Memory B cell (primary cell): ENCODE data around the gene SH3TC1.

Experiments used
- ATAC-seq: fragments of 150-1000 bp; cut with Tn5 transposase; 2 replicates; pipeline ENCODE4 v1.10.0; 2021; ENCODE audit warnings: low read depth, mild to moderate bottlenecking, moderate library complexity
- DNase-seq, 2 donors: peaks; one replicate each; pipeline ENCODE4 v3.0.0; 2022; ENCODE audit warnings: low spot score in 2 of 2
- H3K27ac Mint-ChIP-seq: one replicate; pipeline ENCODE4 v1.8.0; 2022; ENCODE audit warnings: mild to moderate bottlenecking, moderate library complexity, mixed read lengths
- H3K27me3 Mint-ChIP-seq: one replicate; pipeline ENCODE4 v1.8.0; 2022; ENCODE audit warnings: mixed read lengths
- H3K36me3 Mint-ChIP-seq: one replicate; pipeline ENCODE4 v1.8.0; 2022; ENCODE audit warnings: mild to moderate bottlenecking, mixed read lengths
- H3K4me1 Mint-ChIP-seq: one replicate; pipeline ENCODE4 v1.8.0; 2022; ENCODE audit warnings: mixed read lengths
- H3K4me3 Mint-ChIP-seq: one replicate; pipeline ENCODE4 v1.8.0; 2022; ENCODE audit warnings: mild to moderate bottlenecking, moderate library complexity, mixed read lengths
- H3K9me3 Mint-ChIP-seq: one replicate; pipeline ENCODE4 v1.8.0; 2022; ENCODE audit warnings: mixed read lengths

SH3TC1 gene

GRCh38 chr4:8192748-8193738, 6.0 kb upstream of the SH3TC1 start:
- H3K4me3 Mint-ChIP-seq, result no peak overlapping the region
- peak; percentile 99 for ATAC-seq
- H3K27me3 Mint-ChIP-seq, result peaks cover 11% of the 10 kb centered on the region
- peaks cover 25% of the 10 kb centered on the region for H3K4me1 Mint-ChIP-seq
- H3K9me3 Mint-ChIP-seq, result no peaks in the 10 kb centered on the region
- H3K36me3 Mint-ChIP-seq, result no peaks in the 10 kb centered on the region
- peak overlapping the region; percentile 68 for H3K27ac Mint-ChIP-seq
- peak; percentile 59 to 66 for DNase-seq

- H3K4me1 Mint-ChIP-seq, result peaks cover 34% of the 10 kb centered on the region
- peaks cover 2% of the 10 kb centered on the region for H3K27me3 Mint-ChIP-seq
- H3K27ac Mint-ChIP-seq, result peak overlapping the region; percentile 38
- no peaks in the 10 kb centered on the region for H3K36me3 Mint-ChIP-seq
- DNase-seq, result no peak
- no peak for ATAC-seq
- H3K4me3 Mint-ChIP-seq, result no peak overlapping the region
- no peaks in the 10 kb centered on the region for H3K9me3 Mint-ChIP-seq
Measured at GRCh38 chr4:8194306-8195242, 4.5 kb upstream of the SH3TC1 start.

DNA sequence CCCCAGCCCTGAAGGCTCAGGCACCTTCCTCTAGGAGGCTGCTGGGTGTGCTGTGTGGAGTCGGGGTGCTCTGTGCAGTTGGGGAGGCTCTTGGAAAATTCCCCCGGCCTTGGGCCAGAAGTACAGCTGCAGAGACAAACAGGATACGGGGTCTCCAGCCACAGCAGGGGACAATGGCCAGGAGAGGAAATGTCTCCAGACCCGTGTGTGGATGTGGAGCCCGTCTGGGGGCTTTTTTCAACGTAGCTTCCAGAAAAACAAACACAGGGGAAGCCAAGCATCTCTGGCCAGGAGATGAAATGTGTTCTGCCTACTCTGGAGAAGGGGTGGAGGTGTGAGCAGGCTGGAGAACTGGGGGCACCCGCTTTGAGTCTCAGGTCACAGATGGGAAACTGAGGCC, 3.7 kb upstream of the SH3TC1 start:
- DNase-seq (no peak), ATAC-seq (no peak)
- Mint-ChIP-seq H3K4me3 (no peak overlapping the region), H3K27ac (peak overlapping the region; percentile 38), H3K9me3 (no peaks in the 10 kb centered on the region), H3K4me1 (peaks cover 35% of the 10 kb centered on the region), H3K27me3 (no peaks in the 10 kb centered on the region), H3K36me3 (no peaks in the 10 kb centered on the region)

GRCh38 chr4:8195841-8196458, 3.1 kb upstream of the SH3TC1 start:
- Mint-ChIP-seq H3K27me3 (no peaks in the 10 kb centered on the region), H3K27ac (no peak overlapping the region), H3K36me3 (no peaks in the 10 kb centered on the region), H3K4me3 (no peak overlapping the region), H3K9me3 (no peaks in the 10 kb centered on the region), H3K4me1 (peaks cover 38% of the 10 kb centered on the region)
- ATAC-seq (no peak), DNase-seq (no peak)

GRCh38 chr4:8197521-8197920, 1.6 kb upstream of the SH3TC1 start:
- no peak overlapping the region for H3K27ac Mint-ChIP-seq
- no peaks in the 10 kb centered on the region for H3K27me3 Mint-ChIP-seq
- H3K4me3 Mint-ChIP-seq, result no peak overlapping the region
- no peaks in the 10 kb centered on the region for H3K9me3 Mint-ChIP-seq
- H3K4me1 Mint-ChIP-seq, result peaks cover 43% of the 10 kb centered on the region
- ATAC-seq, result no peak
- DNase-seq, result no peak
- peaks cover 2% of the 10 kb centered on the region for H3K36me3 Mint-ChIP-seq

DNA sequence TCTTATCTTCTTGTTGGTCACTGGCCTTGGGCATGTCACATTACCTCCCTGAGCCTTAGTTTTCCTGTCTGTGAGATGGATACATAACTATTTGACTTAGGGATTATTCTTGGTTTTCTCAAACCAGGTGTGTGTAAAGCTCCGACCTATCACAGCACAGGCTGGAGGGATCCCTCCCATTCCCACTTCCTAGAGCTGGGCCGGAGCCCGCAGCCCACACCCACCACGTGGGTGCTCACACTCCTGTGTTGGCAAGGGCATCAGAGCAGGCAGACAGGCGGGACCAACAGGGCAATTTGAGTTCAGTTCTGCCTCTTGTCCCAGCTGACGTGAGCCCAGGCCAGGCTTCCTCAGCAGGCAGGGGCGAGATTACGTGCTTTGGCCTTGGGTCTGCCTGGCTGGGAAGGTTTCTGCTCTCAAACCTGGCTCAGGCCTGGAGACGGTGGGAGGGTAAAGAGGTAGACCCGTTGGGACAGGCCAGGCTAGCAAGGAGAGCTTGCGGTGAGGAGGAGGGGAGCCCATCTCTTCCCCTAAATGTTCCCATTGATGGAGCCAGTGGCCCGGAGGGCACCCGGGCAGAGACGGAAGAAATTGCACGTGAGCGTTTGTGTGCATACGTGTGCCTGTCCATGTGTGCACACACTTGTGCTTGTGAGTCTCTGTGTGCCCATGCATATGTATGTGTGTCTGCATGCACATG, 734 bp upstream of the SH3TC1 start:
- peak overlapping the region; percentile 93 for H3K27ac Mint-ChIP-seq
- H3K27me3 Mint-ChIP-seq, result no peaks in the 10 kb centered on the region
- H3K4me3 Mint-ChIP-seq, result peak overlapping the region; percentile 99
- ATAC-seq, result no peak
- no peak for DNase-seq
- peaks cover 42% of the 10 kb centered on the region for H3K4me1 Mint-ChIP-seq
- peaks cover 2% of the 10 kb centered on the region for H3K36me3 Mint-ChIP-seq
- no peaks in the 10 kb centered on the region for H3K9me3 Mint-ChIP-seq

DNA sequence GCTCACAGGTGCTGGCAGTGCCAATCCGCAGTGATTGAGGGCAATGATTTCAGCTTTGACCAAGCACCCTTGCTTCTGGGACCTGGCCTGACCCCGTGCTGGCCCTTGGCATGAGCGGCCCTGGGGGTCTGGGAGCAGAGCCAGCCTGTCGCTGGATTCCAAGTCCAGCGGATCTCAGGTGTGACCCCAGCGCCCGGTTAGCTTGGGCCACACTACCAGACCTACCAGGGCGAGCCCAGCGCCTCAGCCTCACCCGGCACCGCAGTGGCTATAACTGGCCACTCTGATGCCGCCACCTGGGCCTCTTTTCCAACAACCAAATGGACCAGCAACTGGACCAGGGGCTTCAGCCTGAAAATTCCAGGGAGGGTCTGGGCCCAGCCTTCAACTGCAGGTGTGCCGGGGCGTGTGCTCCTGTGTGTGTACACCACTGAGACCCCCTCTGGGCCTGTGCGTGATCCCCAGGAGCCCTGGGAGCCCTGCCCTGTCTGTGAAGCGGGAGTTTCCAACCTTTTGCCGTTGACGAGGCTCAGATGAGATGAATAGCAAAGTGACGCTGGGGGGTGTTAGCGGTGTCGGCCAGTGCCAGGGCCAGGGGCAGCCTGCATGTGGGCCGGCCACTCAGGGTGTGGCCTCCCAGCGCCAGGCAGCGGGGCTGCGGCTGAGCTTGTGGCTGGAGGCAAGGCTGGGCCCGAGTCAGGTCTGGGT, 658 bp downstream of the SH3TC1 start:
- ATAC-seq (peak; percentile 20), DNase-seq (no peak)
- Mint-ChIP-seq H3K36me3 (peaks cover 3% of the 10 kb centered on the region), H3K4me3 (peak overlapping the region; percentile 99), H3K4me1 (peaks cover 49% of the 10 kb centered on the region), H3K27ac (peak overlapping the region; percentile 93), H3K27me3 (no peaks in the 10 kb centered on the region), H3K9me3 (no peaks in the 10 kb centered on the region)

DNA sequence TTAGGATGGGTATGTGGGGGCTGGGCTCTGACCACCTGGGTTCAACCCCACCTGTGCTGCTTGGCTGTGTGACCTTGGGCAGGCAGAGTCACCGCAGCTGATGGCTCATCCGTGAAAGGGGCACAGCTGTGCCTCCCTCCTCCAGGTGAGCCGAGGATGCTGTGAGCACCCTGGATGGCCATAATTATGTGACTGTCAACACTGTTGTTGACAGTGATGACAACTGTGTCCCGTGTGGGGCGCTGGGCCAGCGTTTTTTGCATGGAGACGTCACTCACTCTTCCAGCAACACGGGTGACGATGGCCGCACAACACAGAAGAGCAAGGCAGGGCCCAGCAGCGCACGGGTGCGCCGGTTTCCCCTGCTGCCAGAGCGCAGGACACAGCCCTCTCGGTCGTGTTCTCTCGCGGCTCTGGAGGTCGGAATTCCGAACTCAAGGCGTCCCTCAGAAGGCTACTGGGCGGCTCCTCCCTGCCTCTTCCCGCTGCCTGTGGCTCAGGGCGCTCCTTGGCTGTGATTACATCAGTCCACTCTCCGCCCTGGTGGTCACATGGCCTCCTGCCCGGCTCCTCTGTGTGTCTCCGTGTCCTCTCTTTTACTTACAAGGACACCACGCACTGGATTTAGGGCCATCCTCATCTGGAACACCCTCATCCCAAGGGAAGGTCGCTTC, 1.3 kb downstream of the SH3TC1 start:
- H3K27me3 Mint-ChIP-seq, result no peaks in the 10 kb centered on the region
- H3K36me3 Mint-ChIP-seq, result peaks cover 3% of the 10 kb centered on the region
- peak; percentile 47 to 62 for DNase-seq
- peaks cover 50% of the 10 kb centered on the region for H3K4me1 Mint-ChIP-seq
- peak overlapping the region; percentile 93 for H3K27ac Mint-ChIP-seq
- ATAC-seq, result peak; percentile 41
- peak overlapping the region; percentile 99 for H3K4me3 Mint-ChIP-seq
- H3K9me3 Mint-ChIP-seq, result no peaks in the 10 kb centered on the region

DNA sequence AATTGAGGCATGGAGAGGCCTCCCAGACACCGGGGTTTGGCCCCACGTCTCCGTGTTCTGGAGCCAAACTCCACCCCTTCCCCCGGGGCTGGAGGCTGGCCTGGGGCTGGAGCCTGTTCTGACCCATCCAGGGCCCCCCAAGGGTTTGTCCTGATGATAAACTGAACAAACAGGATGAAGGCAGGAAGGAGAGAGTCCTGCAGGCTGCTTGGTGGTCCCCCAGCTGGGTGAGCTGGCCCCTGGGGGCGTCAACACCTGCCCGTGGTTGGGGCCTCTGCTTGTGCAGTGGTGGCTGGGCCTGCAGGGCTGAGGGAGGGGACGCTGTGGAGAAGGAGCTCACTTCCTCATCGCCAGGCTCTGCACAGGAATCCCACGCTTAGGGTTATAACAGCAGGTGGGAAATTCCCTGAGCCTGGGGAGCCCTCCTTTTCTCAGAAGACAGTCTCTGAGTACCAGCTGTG, 2.3 kb downstream of the SH3TC1 start:
- Mint-ChIP-seq H3K36me3 (peaks cover 6% of the 10 kb centered on the region), H3K4me1 (peaks cover 54% of the 10 kb centered on the region), H3K9me3 (no peaks in the 10 kb centered on the region), H3K27me3 (no peaks in the 10 kb centered on the region), H3K27ac (peak overlapping the region; percentile 93), H3K4me3 (peak overlapping the region; percentile 99)
- DNase-seq (peak; percentile 58 to 68), ATAC-seq (peak; percentile 49)

GRCh38 chr4:8202108-8203051, 3.3 kb downstream of the SH3TC1 start:
- H3K4me1 Mint-ChIP-seq, result peaks cover 53% of the 10 kb centered on the region
- DNase-seq (no peak), ATAC-seq (no peak)
- H3K9me3 Mint-ChIP-seq, result no peaks in the 10 kb centered on the region
- peak overlapping the region; percentile 99 for H3K4me3 Mint-ChIP-seq
- peaks cover 6% of the 10 kb centered on the region for H3K36me3 Mint-ChIP-seq
- H3K27me3 Mint-ChIP-seq, result no peaks in the 10 kb centered on the region
- peak overlapping the region; percentile 93 for H3K27ac Mint-ChIP-seq

DNA sequence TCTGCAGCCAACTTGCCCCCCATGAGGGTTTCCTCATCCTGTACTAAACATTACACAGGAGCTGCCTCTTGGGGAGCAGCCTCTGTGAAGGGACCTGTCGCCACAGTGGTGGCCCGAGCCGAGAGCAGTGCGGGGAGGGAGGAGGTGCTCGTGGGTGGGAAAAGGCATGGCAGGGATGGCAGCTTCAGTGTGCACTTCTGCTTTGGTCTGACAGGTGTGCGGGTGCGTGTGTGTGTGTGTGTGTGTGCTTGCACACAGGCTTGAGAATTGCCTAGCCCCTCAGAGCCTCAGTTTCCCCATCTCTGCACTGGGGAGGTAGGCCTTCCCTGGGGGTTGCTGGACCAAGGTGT, 3.9 kb downstream of the SH3TC1 start:
- H3K4me1 Mint-ChIP-seq, result peaks cover 53% of the 10 kb centered on the region
- H3K9me3 Mint-ChIP-seq, result no peaks in the 10 kb centered on the region
- peaks cover 6% of the 10 kb centered on the region for H3K36me3 Mint-ChIP-seq
- DNase-seq (no peak), ATAC-seq (no peak)
- H3K27me3 Mint-ChIP-seq, result no peaks in the 10 kb centered on the region
- H3K27ac Mint-ChIP-seq, result peak overlapping the region; percentile 93
- peak overlapping the region; percentile 99 for H3K4me3 Mint-ChIP-seq
